HepG2 (cell line): Measurements from ENCODE around the gene STRN4. TPM values are rescaled to one million over a fixed set of nuclear protein-coding genes. Genes with fewer than 3 reads are reported as not detected.

Experiments
- ATF7-NPFF ChIP-seq: sonication (generic); formaldehyde crosslinking; IDR thresholded peaks from 2 replicates; pipeline ENCODE4 v1.8.1; 2023; ENCODE audit warnings: mild to moderate bottlenecking, low read depth, missing genetic modification reagents, moderate library complexity
- CAMTA2 ChIP-seq: sonication (generic); formaldehyde crosslinking; IDR thresholded peaks from 2 replicates; pipeline ENCODE4 v1.4.0; 2020; ENCODE audit warnings: mild to moderate bottlenecking, missing genetic modification reagents, borderline replicate concordance
- ESRRA ChIP-seq: sonication (generic); formaldehyde crosslinking; IDR thresholded peaks from 2 replicates; pipeline ENCODE4 v1.5.1; 2020; ENCODE audit warnings: mild to moderate bottlenecking, low read depth, missing genetic modification reagents
- FOXJ3 ChIP-seq: sonication (generic); formaldehyde crosslinking; IDR thresholded peaks from 2 replicates; pipeline ENCODE4 v1.4.0; 2020; ENCODE audit warnings: missing genetic modification reagents, mild to moderate bottlenecking, borderline replicate concordance
- MAF1 ChIP-seq: sonication (generic); formaldehyde crosslinking; IDR thresholded peaks from 2 replicates; pipeline ENCODE4 v1.5.0; 2020; ENCODE audit warnings: missing genetic modification reagents, borderline replicate concordance
- PHB2 ChIP-seq: fragments of 450-650 bp; IDR thresholded peaks from 2 replicates; pipeline ENCODE4 v1.6.1; 2018; ENCODE audit not compliant: partially characterized antibody
- THAP8 ChIP-seq: sonication (generic); formaldehyde crosslinking; IDR thresholded peaks from 2 replicates; pipeline ENCODE4 v1.5.1; 2020; ENCODE audit warnings: missing genetic modification reagents, mild to moderate bottlenecking, borderline replicate concordance
- ZC3H13 ChIP-seq: sonication (generic); formaldehyde crosslinking; IDR thresholded peaks from 2 replicates; pipeline ENCODE4 v1.8.1; 2023; ENCODE audit warnings: mild to moderate bottlenecking, missing genetic modification reagents, moderate library complexity
- ZFX ChIP-seq: sonication (generic); formaldehyde crosslinking; IDR thresholded peaks from 2 replicates; pipeline ENCODE4 v1.4.0; 2020; ENCODE audit warnings: mild to moderate bottlenecking, low read depth, missing genetic modification reagents, moderate library complexity
- ZNF501 ChIP-seq: sonication (generic); formaldehyde crosslinking; IDR thresholded peaks from 2 replicates; pipeline ENCODE4 v1.5.1; 2020; ENCODE audit warnings: mild to moderate bottlenecking, moderate library complexity, missing genetic modification reagents
- ZNF577 ChIP-seq: sonication (generic); formaldehyde crosslinking; IDR thresholded peaks from 2 replicates; pipeline ENCODE4 v1.4.0; 2020; ENCODE audit warnings: mild to moderate bottlenecking, low read depth, missing genetic modification reagents, borderline replicate concordance
- ZNF678 ChIP-seq: sonication (generic); formaldehyde crosslinking; IDR thresholded peaks from 2 replicates; pipeline ENCODE4 v1.4.0; 2020; ENCODE audit warnings: mild to moderate bottlenecking, missing genetic modification reagents
- ZNF772 ChIP-seq: sonication (generic); formaldehyde crosslinking; IDR thresholded peaks from 2 replicates; pipeline ENCODE4 v1.5.0; 2020; ENCODE audit warnings: mild to moderate bottlenecking, missing genetic modification reagents
- ZSCAN22 ChIP-seq: sonication (generic); formaldehyde crosslinking; IDR thresholded peaks from 2 replicates; pipeline ENCODE4 v1.4.0; 2020; ENCODE audit warnings: mild to moderate bottlenecking, missing genetic modification reagents
- polyA plus RNA-seq, 8 experiments: library from polyadenylated mRNA; depleted of rRNA in 3 of 8; stranded (reverse) in 7 of 8; unstranded in 1 of 8; fragments of >200 nt; fragmentation: Illumina TruSeq in 4 of 8; extraction: Trizol in 4 of 8; gene quantifications; 2 replicates each; pipeline versions ENCODE4 v1.2.1 to v1.2.3, GENCODE V29; 2011 to 2016; ENCODE audit warnings: low read depth in 4 of 8, missing spikeins in 1 of 8, mixed read lengths in 1 of 8; ENCODE audit not compliant: insufficient read depth in 1 of 8
- total RNA-seq, 5 experiments: library from RNA; depleted of rRNA; stranded (reverse); fragments of >200 nt; fragmentation: Illumina TruSeq; extraction: Trizol; gene quantifications; 2 replicates each; pipeline ENCODE4 v1.2.3, GENCODE V29; 2016; ENCODE audit warnings: low read depth in 1 of 5
- TF ChIP-seq, protein P1 (sequence below): sonication (generic); formaldehyde crosslinking; IDR thresholded peaks from 2 replicates; pipeline ENCODE4 v1.5.0; 2020; ENCODE audit warnings: mild to moderate bottlenecking, missing genetic modification reagents
- TF ChIP-seq, protein P2 (sequence below): sonication (generic); formaldehyde crosslinking; IDR thresholded peaks from 2 replicates; pipeline ENCODE4 v1.5.0; 2020; ENCODE audit warnings: missing genetic modification reagents, mild to moderate bottlenecking, borderline replicate concordance
- TF ChIP-seq, protein P3 (sequence below): sonication (generic); formaldehyde crosslinking; IDR thresholded peaks from 2 replicates; pipeline ENCODE4 v1.4.0; 2020; ENCODE audit warnings: mild to moderate bottlenecking, missing genetic modification reagents
- TF ChIP-seq, protein P4 (sequence below): sonication (generic); formaldehyde crosslinking; IDR thresholded peaks from 2 replicates; pipeline ENCODE4 v1.5.0; 2020; ENCODE audit warnings: mild to moderate bottlenecking, missing genetic modification reagents

STRN4 gene
- total and polyA plus RNA-seq, 2 of the 13 experiments (the other 11 are each of a cell fraction or from before 2014, with no cell fraction given) = 43.1 to 57.3 TPM

- TF ChIP-seq ZNF501 (CRISPR knock-in tag) = peak; percentile 40; the same call in 1 of the 2 replicates
- no peak for TF ChIP-seq THAP8 (CRISPR knock-in tag)
- TF ChIP-seq ZNF772 (CRISPR knock-in tag) = peak; percentile 15; the same call in 1 of the 2 replicates
- peak; percentile 20; the same call in 1 of the 2 replicates for TF ChIP-seq ZC3H13
- peak; percentile 45; the same call in 1 of the 2 replicates for TF ChIP-seq ZSCAN22 (CRISPR knock-in tag)
- no peak for TF ChIP-seq ZNF577 (CRISPR knock-in tag)
- TF ChIP-seq, protein P1, sequence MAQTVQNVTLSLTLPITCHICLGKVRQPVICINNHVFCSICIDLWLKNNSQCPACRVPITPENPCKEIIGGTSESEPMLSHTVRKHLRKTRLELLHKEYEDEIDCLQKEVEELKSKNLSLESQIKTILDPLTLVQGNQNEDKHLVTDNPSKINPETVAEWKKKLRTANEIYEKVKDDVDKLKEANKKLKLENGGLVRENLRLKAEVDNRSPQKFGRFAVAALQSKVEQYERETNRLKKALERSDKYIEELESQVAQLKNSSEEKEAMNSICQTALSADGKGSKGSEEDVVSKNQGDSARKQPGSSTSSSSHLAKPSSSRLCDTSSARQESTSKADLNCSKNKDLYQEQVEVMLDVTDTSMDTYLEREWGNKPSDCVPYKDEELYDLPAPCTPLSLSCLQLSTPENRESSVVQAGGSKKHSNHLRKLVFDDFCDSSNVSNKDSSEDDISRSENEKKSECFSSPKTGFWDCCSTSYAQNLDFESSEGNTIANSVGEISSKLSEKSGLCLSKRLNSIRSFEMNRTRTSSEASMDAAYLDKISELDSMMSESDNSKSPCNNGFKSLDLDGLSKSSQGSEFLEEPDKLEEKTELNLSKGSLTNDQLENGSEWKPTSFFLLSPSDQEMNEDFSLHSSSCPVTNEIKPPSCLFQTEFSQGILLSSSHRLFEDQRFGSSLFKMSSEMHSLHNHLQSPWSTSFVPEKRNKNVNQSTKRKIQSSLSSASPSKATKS = no peak
- no peak for TF ChIP-seq CAMTA2 (CRISPR knock-in tag)
- TF ChIP-seq, protein P2, sequence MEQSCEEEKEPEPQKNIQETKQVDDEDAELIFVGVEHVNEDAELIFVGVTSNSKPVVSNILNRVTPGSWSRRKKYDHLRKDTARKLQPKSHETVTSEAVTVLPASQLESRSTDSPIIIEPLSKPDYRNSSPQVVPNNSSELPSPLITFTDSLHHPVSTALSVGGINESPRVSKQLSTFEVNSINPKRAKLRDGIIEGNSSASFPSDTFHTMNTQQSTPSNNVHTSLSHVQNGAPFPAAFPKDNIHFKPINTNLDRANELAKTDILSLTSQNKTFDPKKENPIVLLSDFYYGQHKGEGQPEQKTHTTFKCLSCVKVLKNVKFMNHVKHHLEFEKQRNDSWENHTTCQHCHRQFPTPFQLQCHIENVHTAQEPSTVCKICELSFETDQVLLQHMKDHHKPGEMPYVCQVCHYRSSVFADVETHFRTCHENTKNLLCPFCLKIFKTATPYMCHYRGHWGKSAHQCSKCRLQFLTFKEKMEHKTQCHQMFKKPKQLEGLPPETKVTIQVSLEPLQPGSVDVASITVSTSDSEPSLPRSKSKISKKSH = 0 out of 2 replicates have a peak, but pooled peaks have one; percentile 4
- TF ChIP-seq ATF7-NPFF = 0 out of 2 replicates have a peak, but pooled peaks have one; percentile 16
- no peak for TF ChIP-seq PHB2
- 0 out of 2 replicates have a peak, but pooled peaks have one; percentile 29 for TF ChIP-seq ZFX (CRISPR knock-in tag)
- TF ChIP-seq, protein P3, sequence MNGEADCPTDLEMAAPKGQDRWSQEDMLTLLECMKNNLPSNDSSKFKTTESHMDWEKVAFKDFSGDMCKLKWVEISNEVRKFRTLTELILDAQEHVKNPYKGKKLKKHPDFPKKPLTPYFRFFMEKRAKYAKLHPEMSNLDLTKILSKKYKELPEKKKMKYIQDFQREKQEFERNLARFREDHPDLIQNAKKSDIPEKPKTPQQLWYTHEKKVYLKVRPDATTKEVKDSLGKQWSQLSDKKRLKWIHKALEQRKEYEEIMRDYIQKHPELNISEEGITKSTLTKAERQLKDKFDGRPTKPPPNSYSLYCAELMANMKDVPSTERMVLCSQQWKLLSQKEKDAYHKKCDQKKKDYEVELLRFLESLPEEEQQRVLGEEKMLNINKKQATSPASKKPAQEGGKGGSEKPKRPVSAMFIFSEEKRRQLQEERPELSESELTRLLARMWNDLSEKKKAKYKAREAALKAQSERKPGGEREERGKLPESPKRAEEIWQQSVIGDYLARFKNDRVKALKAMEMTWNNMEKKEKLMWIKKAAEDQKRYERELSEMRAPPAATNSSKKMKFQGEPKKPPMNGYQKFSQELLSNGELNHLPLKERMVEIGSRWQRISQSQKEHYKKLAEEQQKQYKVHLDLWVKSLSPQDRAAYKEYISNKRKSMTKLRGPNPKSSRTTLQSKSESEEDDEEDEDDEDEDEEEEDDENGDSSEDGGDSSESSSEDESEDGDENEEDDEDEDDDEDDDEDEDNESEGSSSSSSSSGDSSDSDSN (CRISPR knock-in tag) = peak; percentile 17; the same call in 1 of the 2 replicates
- no peak for TF ChIP-seq FOXJ3 (CRISPR knock-in tag)
- TF ChIP-seq, protein P4, sequence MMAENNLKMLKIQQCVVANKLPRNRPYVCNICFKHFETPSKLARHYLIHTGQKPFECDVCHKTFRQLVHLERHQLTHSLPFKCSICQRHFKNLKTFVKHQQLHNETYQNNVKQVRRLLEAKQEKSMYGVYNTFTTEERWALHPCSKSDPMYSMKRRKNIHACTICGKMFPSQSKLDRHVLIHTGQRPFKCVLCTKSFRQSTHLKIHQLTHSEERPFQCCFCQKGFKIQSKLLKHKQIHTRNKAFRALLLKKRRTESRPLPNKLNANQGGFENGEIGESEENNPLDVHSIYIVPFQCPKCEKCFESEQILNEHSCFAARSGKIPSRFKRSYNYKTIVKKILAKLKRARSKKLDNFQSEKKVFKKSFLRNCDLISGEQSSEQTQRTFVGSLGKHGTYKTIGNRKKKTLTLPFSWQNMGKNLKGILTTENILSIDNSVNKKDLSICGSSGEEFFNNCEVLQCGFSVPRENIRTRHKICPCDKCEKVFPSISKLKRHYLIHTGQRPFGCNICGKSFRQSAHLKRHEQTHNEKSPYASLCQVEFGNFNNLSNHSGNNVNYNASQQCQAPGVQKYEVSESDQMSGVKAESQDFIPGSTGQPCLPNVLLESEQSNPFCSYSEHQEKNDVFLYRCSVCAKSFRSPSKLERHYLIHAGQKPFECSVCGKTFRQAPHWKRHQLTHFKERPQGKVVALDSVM (CRISPR knock-in tag) = peak; percentile 98
- TF ChIP-seq ESRRA = 0 out of 2 replicates have a peak, but pooled peaks have one; percentile 1
- TF ChIP-seq MAF1 = no peak
- 0 out of 2 replicates have a peak, but pooled peaks have one; percentile 73 for TF ChIP-seq ZNF678 (CRISPR knock-in tag)
Measured at GRCh38 chr19:46785054-46785979, 39.1 kb upstream of the STRN4 start (continued).
